ENCODE data around the gene GFRA1.
A peak's percentile ranks its signal among the peaks of the same experiment; 100 is the strongest.

GFRA1 gene

DNA sequence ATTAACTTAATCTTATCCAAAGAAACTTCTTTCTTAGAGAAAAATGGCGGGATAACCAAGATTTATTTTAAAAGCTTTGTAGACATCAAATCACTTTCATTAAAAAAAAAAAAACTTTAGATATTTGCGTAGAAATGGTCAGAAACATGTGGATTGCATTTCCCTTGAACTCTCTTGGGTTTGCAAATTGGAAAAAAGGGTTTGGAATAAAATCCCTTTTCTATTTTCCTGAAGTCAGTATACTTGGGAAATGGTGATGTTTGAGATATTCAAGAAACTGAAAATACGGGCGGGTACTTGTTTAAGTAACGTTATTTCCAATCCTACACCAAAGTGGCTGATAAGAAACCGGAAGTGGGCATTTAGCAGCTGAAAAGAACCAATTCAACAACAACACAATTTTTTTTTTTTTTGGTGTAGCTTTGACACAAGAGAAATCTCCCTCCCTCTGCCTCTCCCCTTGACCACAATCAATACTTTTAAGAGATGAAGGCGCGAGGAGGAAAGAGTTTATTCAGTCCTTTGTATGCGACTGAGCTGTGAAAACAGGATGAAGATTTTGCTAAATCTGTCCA is 13.7 kb upstream of the GFRA1 start:
- FAIRE-seq (no peak), DNase-seq (ENCODE audit: insufficient read length, low spot score) (no peak)
- TF ChIP-seq POLR2A (IDR thresholded peaks at IDR 0.05; ENCODE audit: low read depth, low read length): no peak

DNA sequence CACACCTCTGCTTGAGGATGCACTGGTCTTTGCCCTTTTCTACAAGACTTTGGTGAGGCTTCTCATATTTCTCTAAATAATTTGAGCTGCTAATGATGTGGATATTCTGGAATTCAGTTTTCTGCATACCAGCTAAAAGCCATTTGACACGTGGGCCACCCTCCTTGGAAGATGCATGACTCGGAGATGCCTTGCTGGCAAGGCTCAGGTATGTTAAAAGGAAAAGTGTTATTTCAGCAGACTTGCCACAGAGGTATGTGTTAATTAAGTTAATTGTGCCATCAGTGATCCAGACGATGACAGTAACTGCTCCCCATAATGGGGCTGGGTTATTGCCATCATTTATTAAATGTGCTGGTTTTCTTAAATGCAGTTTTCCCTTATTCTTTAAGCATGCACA is 8.8 kb upstream of the GFRA1 start:
- no peak for DNase-seq (ENCODE audit: insufficient read length, low spot score)
- no peak for TF ChIP-seq POLR2A (IDR thresholded peaks at IDR 0.05; ENCODE audit: low read depth, low read length)
- FAIRE-seq: no peak

DNA sequence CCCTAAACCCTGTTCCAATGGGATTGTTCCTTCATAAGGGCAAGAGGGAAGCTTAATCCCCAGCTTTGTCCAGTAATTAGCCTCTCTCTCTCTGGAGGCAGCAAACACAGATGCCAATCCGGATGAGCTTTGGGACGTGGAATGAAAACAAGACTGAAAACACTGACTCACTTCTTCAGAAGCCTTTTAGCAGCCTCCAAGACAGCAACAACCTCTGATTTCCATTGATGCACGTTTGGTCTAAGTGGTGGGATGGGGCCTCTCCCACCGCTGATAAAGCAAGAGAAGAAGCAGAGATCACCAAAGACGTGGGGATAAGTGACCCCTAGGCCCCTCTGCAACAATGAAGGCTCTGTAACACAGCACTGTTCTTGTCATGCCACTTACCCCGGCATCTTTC is 5.8 kb upstream of the GFRA1 start:
- FAIRE-seq (no peak), DNase-seq (ENCODE audit: insufficient read length, low spot score) (no peak)
- TF ChIP-seq POLR2A (IDR thresholded peaks at IDR 0.05; ENCODE audit: low read depth, low read length): no peak

DNA sequence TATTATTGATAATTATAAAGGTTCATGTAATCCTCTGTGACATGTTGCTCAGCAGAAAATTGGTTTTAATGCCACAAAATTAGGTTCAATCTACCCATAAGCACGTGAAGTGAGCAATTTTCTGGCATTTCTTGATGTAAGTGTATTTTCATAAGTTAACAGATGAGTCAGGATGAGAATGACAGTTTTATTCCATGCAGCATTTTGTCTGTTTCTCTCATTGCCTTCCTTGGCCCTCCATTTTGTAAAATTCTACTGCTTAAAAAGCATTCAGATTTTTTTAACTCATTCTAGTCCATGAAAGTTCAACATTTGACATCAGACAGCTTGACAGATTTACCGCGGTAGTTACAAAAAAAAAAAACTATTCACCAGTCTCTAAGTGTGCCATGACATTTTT is 4.0 kb upstream of the GFRA1 start:
- FAIRE-seq: no peak
- TF ChIP-seq POLR2A (IDR thresholded peaks at IDR 0.05; ENCODE audit: low read depth, low read length): no peak
- DNase-seq (ENCODE audit: insufficient read length, low spot score): no peak

DNA sequence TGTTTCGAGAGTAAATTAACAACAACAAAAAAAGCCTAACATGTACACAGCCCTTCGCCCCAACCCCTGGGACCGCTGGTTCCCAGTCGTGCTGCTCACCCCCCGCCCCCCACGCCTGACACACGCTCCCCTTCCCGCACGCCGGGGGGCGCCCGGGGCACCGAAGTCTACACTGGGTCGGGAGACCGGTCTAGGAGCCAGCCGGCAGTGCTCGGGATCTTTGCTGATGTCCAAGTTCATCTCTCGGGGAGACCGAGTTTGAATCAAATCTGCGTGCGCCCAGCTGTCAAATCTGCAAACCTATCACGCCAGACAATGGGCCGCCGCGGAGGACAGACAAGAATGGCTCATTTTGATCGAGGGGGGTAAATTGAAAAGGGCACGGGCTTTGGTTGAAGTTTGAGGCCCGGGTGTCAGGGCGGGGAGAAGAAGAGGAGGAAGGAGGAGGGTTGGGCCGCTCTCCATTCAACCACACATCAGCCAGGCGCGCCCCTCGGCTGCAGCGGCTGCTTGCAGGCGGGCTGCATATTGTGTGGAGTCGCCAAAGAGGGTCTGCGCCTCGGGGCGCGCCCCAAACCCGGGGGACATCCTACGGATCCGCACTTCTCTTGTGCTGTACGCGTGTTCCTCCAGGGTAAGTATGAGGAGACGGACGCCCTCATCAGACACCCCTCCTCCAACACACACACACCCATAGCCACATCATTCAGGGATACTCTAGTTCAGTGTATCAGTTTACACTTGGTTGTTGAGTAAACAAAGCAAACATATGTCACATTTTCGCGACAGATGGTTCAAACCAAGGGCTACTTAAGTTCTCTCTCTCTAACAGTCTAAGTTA is 1.3 kb upstream of the GFRA1 start:
- DNase-seq (ENCODE audit: insufficient read length, low spot score) (no peak), FAIRE-seq (no peak)
- TF ChIP-seq POLR2A (IDR thresholded peaks at IDR 0.05; ENCODE audit: low read depth, low read length): no peak

DNA sequence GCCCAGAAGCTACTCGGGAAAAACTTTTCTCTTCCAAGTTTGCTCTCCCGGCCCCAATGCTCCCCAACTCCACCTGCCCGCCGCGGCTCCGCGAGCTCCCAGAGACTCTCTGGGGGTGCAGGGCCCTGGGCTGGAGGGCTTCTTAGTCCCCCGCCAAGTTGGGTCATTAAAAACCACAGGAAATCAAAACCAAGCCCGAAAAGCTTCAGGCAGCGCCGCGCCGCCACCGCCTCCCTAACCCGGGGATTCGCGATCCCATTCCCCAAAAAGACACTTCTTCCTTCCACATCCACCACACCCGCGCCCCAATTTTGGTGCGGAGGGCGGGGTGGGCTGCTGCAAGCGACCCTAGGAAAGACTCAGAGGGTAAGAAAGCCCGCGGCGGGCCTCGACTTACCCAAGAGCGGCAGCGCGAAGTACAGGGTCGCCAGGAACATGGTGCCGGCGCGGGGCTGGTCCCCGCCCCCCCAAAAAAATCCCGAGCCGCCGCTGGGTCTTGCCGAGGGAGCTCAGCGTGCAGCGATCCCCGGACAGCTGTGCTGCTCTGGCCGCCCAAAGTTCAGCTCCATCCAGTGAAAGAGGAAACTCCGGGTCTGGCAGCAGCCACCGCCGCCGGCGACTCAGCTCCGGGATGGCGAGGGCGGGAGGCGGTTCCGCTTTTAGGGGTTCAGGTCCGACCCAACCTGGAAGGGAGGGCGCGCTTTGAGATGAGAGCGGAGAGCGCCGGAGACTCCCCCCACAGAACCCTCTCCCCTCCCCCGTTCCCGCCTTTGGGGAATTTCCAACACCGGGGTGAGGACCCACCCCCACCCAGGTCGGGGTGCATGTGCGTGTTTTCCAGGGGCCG is 1.2 kb downstream of the GFRA1 start:
- DNase-seq (ENCODE audit: insufficient read length, low spot score): no peak
- no peak for FAIRE-seq
- 0 out of 2 replicates have a peak, but pooled peaks have one; percentile 9 for TF ChIP-seq POLR2A (IDR thresholded peaks at IDR 0.05; ENCODE audit: low read depth, low read length)

DNA sequence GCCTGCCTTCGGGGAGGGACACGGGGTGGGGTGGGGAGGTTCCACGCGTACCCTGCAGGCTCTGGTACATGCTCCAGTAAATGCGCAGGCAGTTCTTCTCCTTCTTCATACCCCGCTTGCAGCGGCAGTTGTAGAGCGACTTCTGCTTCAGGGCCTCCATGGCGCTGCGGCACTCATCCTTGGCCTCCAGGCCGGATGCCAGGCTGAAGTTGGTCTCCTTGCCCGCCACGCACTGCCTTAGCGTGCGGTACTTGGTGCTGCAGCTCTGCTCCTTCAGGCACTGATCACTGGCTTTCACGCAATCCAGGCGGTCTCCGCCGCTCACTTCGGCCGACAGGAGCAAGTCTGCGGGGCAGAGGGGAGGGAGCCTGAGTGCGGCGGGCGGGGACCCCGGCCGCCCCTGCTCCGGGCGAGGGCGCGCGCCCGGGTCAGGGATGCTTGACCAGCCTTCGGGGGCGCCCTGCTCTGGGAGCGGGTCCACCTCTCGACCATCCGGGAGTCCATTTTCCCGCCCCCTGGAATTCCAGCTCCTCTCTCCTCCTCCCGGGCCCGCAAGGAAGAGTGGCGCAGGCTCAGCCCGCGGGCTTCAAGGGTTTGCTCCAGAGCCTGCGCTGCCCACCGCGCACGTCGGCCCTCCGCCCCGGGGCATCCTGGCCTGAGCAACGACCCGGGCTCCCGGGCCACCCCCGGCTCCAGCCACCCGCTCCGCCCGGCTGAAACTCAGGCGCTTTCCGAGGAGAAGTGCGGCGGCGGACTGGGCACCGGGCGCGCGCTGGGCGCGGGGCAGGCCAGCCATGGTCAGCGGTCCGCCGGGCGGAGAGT is 2.0 kb downstream of the GFRA1 start:
- no peak for DNase-seq (ENCODE audit: insufficient read length, low spot score)
- no peak for FAIRE-seq
- TF ChIP-seq POLR2A (IDR thresholded peaks at IDR 0.05; ENCODE audit: low read depth, low read length): no peak

DNA sequence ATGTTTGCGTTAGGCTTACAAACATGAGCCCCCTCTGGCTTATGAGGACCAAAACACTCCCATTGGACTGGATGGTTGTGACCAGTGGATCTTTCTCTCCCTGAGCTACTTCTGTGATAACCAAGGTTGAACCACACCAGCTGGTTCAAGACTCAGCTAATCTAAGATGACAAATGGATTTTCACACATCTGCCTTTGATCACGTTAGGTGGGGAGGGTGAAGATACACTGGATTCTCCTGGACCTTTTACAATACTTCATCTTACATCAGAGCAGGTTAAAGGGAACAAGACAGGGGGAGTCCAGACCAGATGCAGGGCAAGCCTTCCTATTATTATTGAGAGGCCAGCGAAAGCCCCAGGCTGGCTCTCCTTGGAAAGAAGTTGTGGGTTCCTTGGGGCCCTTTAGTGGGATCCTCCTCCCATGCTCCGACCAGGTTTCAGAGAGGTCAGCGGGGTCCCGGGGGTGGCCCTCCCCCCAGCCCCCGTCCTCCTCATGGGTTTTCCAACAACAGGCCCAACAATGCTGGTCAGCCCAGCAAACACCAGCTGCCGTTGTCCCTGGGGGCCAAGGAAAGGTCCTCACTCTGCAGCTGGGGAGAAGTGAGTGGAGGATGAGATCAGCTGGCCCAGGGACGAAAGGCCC is 2.8 kb downstream of the GFRA1 start:
- TF ChIP-seq POLR2A (IDR thresholded peaks at IDR 0.05; ENCODE audit: low read depth, low read length): no peak
- no peak for FAIRE-seq
- no peak for DNase-seq (ENCODE audit: insufficient read length, low spot score)

- no peak for TF ChIP-seq POLR2A (IDR thresholded peaks at IDR 0.05; ENCODE audit: low read depth, low read length)
- DNase-seq (ENCODE audit: insufficient read length, low spot score) (no peak), FAIRE-seq (no peak)
These were observed 3.4 kb downstream of the GFRA1 start for GRCh38 chr10:116269619-116270018.

GRCh38 chr10:116268976-116269375 is 4.0 kb downstream of the GFRA1 start:
- no peak for DNase-seq (ENCODE audit: insufficient read length, low spot score)
- no peak for FAIRE-seq
- no peak for TF ChIP-seq POLR2A (IDR thresholded peaks at IDR 0.05; ENCODE audit: low read depth, low read length)

- no peak for TF ChIP-seq POLR2A (IDR thresholded peaks at IDR 0.05; ENCODE audit: low read depth, low read length)
- DNase-seq (ENCODE audit: insufficient read length, low spot score): no peak
- no peak for FAIRE-seq
These were observed 7.3 kb downstream of the GFRA1 start for GRCh38 chr10:116265686-116266085.

DNA sequence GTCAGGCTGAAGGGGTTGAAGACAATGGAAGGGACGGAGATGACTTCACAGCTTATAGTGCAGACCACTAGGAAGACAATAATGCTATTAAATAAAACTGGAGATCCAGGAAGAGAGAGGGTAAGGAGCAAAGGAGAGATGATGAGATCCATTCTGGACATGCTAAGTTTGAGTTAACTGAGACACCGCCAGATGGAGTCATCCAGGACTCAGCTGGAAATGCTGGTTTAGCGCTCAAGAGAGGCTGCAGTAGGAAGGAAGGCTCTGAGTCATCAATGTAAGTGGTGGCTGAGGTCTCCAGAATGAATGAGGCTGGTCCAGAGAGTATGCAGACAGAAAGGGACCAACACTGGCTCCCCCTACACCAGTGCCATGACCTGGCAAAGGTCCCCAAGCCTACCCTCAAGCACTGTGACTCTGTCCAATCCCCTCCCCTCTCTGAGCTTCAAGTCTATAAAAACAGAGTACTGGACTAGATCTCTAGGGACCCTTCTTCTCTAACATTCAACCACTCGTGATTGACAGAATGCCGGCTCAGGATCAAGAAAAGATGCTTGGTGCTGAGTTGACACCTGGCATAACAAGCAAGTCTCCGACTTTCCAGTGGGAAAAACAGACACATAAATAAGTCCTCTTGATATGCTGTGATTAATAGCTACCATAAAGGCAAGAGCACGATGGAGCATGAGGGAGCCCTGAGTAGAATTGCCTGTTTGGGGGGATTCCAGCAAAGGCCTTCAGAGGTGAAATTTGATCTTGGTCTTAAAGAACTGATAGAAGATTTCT is 8.9 kb downstream of the GFRA1 start:
- no peak for TF ChIP-seq POLR2A (IDR thresholded peaks at IDR 0.05; ENCODE audit: low read depth, low read length)
- FAIRE-seq (no peak), DNase-seq (ENCODE audit: insufficient read length, low spot score) (no peak)
